Mesodermal cell (in vitro differentiated cells): ENCODE measurements around the gene ARHGEF4.

Experiments used
- H3K27ac ChIP-seq: 2 replicates; pipeline ENCODE4 v1.7.0; 2013; ENCODE audit warnings: mild to moderate bottlenecking, low read depth, low read length, moderate library complexity; ENCODE audit not compliant: severe bottlenecking
- H3K36me3 ChIP-seq: 2 replicates; pipeline ENCODE4 v1.7.1; 2013; ENCODE audit warnings: mild to moderate bottlenecking, low read length, moderate library complexity; ENCODE audit not compliant: control insufficient read depth, insufficient read depth
- H3K4me1 ChIP-seq: one replicate; pipeline ENCODE4 v1.7.1; 2013; ENCODE audit warnings: mild to moderate bottlenecking, low read length; ENCODE audit not compliant: insufficient read depth, control insufficient read depth, poor library complexity, severe bottlenecking
- H3K4me3 ChIP-seq: 2 replicates; pipeline ENCODE4 v1.7.0; 2013; ENCODE audit warnings: low read length, control low read depth, mild to moderate bottlenecking; ENCODE audit not compliant: insufficient read depth, poor library complexity, severe bottlenecking; ENCODE audit errors: extremely low read depth
- H3K9me3 ChIP-seq: 2 replicates; pipeline ENCODE4 v1.7.1; 2013; ENCODE audit warnings: mild to moderate bottlenecking, low read length, moderate library complexity; ENCODE audit not compliant: control insufficient read depth
- WGBS, 2 experiments: methylation state at CpG; one replicate each; pipeline ENCODE4 v1.1.5; 2013; ENCODE audit warnings: missing lambda C conversion rate in 2 of 2; ENCODE audit not compliant: insufficient coverage in 2 of 2; 5-methylcytosine and 5-hydroxymethylcytosine counted together

Gene ARHGEF4

GRCh38 chr2:131040661-131041401, 204.1 kb downstream of the ARHGEF4 start:
- Histone ChIP-seq H3K27ac (no peak overlapping the region), H3K9me3 (no peaks in the 10 kb centered on the region), H3K4me3 (no peak overlapping the region), H3K36me3 (no peaks in the 10 kb centered on the region), H3K4me1 (no peaks in the 10 kb centered on the region)
- WGBS, 2 experiments = 83 to 88% methylated on average over 22 to 23 of the region's 23 CpGs

DNA sequence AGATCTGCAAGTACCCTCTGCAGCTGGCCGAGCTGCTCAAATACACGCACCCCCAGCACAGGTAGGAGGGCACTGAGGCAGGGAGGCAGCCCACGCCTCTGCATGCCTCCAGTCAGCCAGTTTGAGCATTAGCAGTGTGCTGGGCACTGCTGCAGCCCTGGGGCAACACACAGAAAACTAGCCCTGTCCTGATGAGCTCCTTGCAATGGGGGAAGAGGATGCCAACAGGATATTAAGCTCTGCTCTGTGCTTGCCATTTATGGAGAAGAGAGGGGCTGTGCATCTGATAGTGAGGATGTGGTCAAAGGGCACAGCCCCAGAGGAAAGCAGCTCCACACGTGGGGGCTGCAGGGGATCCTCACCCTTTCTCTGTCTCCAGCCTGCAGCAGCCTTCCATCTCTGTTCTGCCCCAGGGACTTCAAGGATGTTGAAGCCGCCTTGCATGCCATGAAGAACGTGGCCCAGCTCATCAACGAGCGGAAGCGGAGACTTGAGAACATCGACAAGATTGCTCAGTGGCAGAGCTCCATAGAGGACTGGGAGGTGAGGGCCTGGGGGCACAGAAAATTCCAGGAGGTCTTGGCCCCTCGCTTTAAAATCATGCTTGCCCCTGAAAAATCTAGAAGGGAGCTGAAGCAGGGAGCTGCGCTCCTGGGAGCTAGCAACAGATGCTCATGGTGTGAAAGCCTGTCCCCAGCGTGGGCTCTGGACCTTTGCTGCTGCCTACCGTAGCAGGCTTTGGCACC, 204.9 kb downstream of the ARHGEF4 start:
- Histone ChIP-seq H3K36me3 (peaks cover 4% of the 10 kb centered on the region), H3K27ac (no peak overlapping the region), H3K4me1 (no peaks in the 10 kb centered on the region), H3K4me3 (no peak overlapping the region), H3K9me3 (no peaks in the 10 kb centered on the region)
- WGBS, 2 experiments = 86 to 92% methylated on average over 12 to 13 of the region's 14 CpGs

DNA sequence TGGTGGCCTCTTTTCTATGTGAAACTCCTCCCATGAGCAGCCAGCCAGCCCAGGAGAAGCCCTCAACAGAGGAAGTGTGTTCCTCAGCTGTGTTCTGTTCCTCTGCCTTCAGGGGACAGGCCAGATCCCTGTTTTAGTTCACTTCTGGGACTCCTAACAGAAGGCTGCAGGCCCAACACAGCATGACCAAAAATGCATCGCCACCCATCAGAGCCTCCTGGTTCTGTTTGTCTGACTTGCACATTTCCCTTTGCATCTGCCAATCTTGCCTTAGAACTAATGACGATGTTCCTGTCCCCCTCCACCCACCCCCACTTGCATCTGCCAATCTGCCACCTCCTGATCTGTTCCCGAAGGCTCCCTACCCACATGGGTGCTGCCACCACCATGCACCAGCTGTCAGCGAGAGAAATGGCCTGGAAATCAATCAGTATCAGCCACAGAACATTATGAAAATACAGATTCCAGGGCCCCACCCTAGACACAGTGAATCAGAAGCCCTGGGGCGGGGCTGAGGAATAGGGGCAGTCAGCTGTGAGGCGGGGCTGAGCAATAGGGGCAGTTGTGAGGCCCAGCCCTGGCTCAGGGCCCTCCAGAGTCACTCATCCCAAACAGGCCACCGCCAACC, 205.5 kb downstream of the ARHGEF4 start:
- no peak overlapping the region for H3K27ac ChIP-seq
- no peaks in the 10 kb centered on the region for H3K9me3 ChIP-seq
- H3K36me3 ChIP-seq = peaks cover 9% of the 10 kb centered on the region
- H3K4me3 ChIP-seq = no peak overlapping the region
- WGBS, 2 experiments = 80 to 96% methylated on average over 4 to 7 of the region's 7 CpGs
- no peaks in the 10 kb centered on the region for H3K4me1 ChIP-seq

GRCh38 chr2:131043199-131044074, 206.7 kb downstream of the ARHGEF4 start:
- 90 to 94% methylated on average over 10 to 14 of the region's 18 CpGs for whole genome bisulfite sequencing, 2 experiments
- no peaks in the 10 kb centered on the region for H3K9me3 ChIP-seq
- H3K36me3 ChIP-seq = peaks cover 14% of the 10 kb centered on the region
- no peak overlapping the region for H3K4me3 ChIP-seq
- no peaks in the 10 kb centered on the region for H3K4me1 ChIP-seq
- no peak overlapping the region for H3K27ac ChIP-seq

GRCh38 chr2:131044075-131044756, 207.5 kb downstream of the ARHGEF4 start:
- Histone ChIP-seq H3K36me3 (peaks cover 22% of the 10 kb centered on the region), H3K4me3 (no peak overlapping the region), H3K4me1 (no peaks in the 10 kb centered on the region), H3K9me3 (no peaks in the 10 kb centered on the region), H3K27ac (no peak overlapping the region)
- WGBS, 2 experiments = 89 to 96% methylated on average over 23 to 24 of the region's 24 CpGs

- Histone ChIP-seq H3K4me1 (no peaks in the 10 kb centered on the region), H3K4me3 (no peak overlapping the region), H3K9me3 (no peaks in the 10 kb centered on the region), H3K36me3 (peaks cover 27% of the 10 kb centered on the region), H3K27ac (no peak overlapping the region)
- WGBS, 2 experiments = 88 to 95% methylated on average over 4 to 7 of the region's 11 CpGs
Measured at GRCh38 chr2:131044757-131045150, 208.0 kb downstream of the ARHGEF4 start.

DNA sequence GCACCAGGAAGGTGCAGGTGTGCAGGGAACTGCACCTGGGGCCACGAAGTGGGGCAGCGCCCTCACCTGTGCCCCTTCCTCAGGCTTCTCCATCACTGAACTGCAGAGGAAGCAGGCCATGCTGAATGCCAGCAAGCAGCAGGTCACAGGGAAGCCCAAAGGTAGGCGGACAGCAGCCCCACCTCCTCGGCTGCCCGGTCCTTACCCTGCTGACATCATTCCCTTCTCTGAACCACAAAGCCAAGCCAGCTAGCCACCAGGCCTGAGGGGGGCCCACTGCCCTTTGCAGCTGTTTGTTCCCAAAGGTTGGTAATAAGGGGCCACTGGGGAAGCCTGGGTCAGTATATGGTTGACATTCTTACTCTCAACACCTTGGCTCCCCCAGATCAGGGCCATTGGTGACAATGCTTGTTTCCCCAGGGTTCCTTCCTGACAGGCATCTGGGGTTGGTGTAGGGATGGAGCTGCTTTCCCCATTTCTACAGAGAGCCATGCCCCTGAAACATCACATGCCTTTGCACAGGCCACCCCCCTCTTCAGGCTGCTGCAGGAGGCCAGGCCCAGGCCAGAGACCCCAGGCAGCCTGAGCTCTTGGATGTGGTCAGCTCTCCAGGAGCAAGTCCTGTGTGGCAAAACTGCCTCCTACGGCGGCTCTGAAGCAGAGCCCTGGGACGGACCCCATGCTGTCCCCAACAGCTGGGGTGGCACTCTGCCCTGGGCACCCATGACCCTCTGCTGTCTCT, 208.7 kb downstream of the ARHGEF4 start:
- Histone ChIP-seq H3K4me3 (no peak overlapping the region), H3K9me3 (no peaks in the 10 kb centered on the region), H3K4me1 (no peaks in the 10 kb centered on the region), H3K36me3 (peaks cover 34% of the 10 kb centered on the region), H3K27ac (no peak overlapping the region)
- 94 to 96% methylated on average over 8 of the region's 8 CpGs for WGBS, 2 experiments

DNA sequence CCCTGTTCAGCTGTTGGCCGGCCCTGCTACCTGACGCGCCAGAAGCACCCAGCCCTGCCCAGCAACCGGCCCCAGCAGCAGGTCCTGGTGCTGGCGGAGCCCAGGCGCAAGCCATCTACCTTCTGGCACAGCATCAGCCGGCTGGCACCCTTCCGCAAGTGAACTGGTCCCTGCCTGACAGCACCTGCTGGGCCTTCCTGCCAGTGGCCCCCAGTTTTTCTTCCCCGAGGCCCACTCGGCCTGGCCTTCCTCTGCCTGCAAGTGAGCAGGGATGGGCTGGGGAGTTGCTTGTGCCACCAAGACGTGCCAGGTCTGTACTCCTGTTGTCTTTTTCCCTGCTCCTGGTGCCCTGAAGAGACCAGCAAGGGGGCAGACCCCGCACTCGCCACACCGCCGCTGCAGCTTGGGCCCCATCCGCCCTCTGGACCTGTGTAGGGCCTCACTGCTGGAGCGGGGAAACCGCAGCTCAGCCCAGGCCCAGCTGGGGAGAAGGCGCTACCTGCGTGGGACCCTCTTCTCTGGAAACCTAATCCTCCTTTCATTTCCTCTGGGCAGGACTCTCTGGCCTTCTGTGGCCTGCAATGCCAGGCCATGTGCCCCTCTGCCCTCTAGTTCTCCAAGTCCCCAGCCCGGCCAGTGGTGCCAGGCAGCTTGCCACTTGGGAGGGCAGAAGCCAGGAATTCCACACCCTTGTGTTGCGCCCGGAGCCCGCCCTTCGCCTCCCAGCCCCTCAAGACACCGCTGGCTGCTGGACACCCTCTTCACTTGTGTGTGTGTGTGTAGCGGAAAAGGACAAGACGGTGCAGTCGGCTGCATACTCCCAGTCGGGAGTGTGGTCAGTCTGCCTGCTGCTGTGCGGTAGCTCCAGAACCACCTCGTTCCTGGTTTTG, 209.6 kb downstream of the ARHGEF4 start:
- Histone ChIP-seq H3K9me3 (no peaks in the 10 kb centered on the region), H3K4me1 (no peaks in the 10 kb centered on the region), H3K36me3 (peaks cover 42% of the 10 kb centered on the region), H3K4me3 (no peak overlapping the region), H3K27ac (no peak overlapping the region)
- 95 to 96% methylated on average over 21 to 29 of the region's 32 CpGs for WGBS, 2 experiments
